Right lobe of liver (tissue), 4 donors: Measurements from ENCODE around the gene PTPRK.

ENCODE experiments used
- POLR2A ChIP-seq: fragments of 450-650 bp; IDR thresholded peaks from one replicate; pipeline ENCODE4 v1.6.1; 2017; ENCODE audit warnings: antibody characterized with exemption, mild to moderate bottlenecking
- TF ChIP-seq, protein P1 (sequence below), 4 donors: fragments of 200-600 bp in 3 of 4; fragments of 450-650 bp in 1 of 4; IDR thresholded peaks; one replicate each; pipeline versions ENCODE4 v1.5.1 to v1.8.0; 2016 to 2022; ENCODE audit warnings: antibody characterized with exemption in 4 of 4, mild to moderate bottlenecking in 2 of 4
- donor health status: DM: no; HTN: no; CAD: no.
- donor health status: DM: no; HTN: no; CAD: no.
- donor health status: DM: no; HTN: yes; CAD: no.

- TF ChIP-seq, protein P1, sequence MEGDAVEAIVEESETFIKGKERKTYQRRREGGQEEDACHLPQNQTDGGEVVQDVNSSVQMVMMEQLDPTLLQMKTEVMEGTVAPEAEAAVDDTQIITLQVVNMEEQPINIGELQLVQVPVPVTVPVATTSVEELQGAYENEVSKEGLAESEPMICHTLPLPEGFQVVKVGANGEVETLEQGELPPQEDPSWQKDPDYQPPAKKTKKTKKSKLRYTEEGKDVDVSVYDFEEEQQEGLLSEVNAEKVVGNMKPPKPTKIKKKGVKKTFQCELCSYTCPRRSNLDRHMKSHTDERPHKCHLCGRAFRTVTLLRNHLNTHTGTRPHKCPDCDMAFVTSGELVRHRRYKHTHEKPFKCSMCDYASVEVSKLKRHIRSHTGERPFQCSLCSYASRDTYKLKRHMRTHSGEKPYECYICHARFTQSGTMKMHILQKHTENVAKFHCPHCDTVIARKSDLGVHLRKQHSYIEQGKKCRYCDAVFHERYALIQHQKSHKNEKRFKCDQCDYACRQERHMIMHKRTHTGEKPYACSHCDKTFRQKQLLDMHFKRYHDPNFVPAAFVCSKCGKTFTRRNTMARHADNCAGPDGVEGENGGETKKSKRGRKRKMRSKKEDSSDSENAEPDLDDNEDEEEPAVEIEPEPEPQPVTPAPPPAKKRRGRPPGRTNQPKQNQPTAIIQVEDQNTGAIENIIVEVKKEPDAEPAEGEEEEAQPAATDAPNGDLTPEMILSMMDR (IDR thresholded peaks at IDR 0.05) = no peak
- TF ChIP-seq POLR2A = no peak
Measured at GRCh38 chr6:128095362-128095761, 425.0 kb downstream of the PTPRK start.
